ENCODE measurements around the gene KCNMB4.

DNA sequence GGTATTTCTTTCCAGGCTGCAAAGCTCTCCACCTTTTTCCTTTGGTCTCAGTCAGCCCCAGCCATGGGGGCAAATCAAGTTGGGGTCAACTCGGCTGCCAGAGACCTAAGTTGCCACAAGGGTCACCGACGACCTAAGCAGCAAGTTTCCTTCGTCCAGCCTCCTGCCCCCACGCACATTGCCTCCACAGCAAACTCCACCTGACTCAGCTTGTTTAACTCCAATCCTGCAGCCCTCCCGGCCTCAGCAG is 767 bp upstream of the KCNMB4 start:
- TF ChIP-seq CTCF (conservative IDR thresholded peaks at IDR 0.05 in 1 of 2, IDR thresholded peaks at IDR 0.05 in 1 of 2; ENCODE audit: extremely low read depth in 1 of 2, insufficient read depth in 1 of 2, low read depth in 1 of 2, low read length in 2 of 2) (no peak), EZH2 (IDR thresholded peaks at IDR 0.05; ENCODE audit: borderline replicate concordance, low read length) (no peak)

Data from mammary epithelial cell (primary cell).